ENCODE data around the gene STX7.

Gene STX7

GRCh38 chr6:132404330-132404729 is 108.6 kb downstream of the STX7 start:
- no peak for TF ChIP-seq Cebpa-rat (IDR thresholded peaks at IDR 0.05)
- no peak overlapping the region for H3K4me2 ChIP-seq
- no peaks in the 10 kb centered on the region for H3K4me1 ChIP-seq
- H3K36me3 ChIP-seq, result no peaks in the 10 kb centered on the region
- H4K20me1 ChIP-seq, result no peaks in the 10 kb centered on the region
- H3K27me3 ChIP-seq, result no peaks in the 10 kb centered on the region
- no peak overlapping the region for H3K27ac ChIP-seq
- H3K9me3 ChIP-seq, result peaks cover 16% of the 10 kb centered on the region
- H3K9ac ChIP-seq, result no peak overlapping the region
- no peak overlapping the region for H3K4me3 ChIP-seq

GRCh38 chr6:132401618-132402285 is 111.2 kb downstream of the STX7 start:
- Histone ChIP-seq H3K4me1 (peaks cover 3% of the 10 kb centered on the region; the same call in 1 of the 2 replicates), H3K4me2 (no peak overlapping the region), H3K36me3 (no peaks in the 10 kb centered on the region), H3K9me3 (peaks cover 16% of the 10 kb centered on the region), H3K9ac (no peak overlapping the region), H3K27ac (no peak overlapping the region), H4K20me1 (no peaks in the 10 kb centered on the region), H3K4me3 (no peak overlapping the region), H3K27me3 (no peaks in the 10 kb centered on the region)
- no peak for TF ChIP-seq Cebpa-rat (IDR thresholded peaks at IDR 0.05)

GRCh38 chr6:132400883-132401617 is 111.9 kb downstream of the STX7 start, which contains the start of gene MOXD1:
Gene MOXD1 (minus strand): TSS chr6:132401475. CDS start chr6:132401426, 49 bp downstream.
- Histone ChIP-seq H3K36me3 (no peaks in the 10 kb centered on the region), H3K9me3 (peaks cover 16% of the 10 kb centered on the region), H4K20me1 (no peaks in the 10 kb centered on the region), H3K27ac (no peak within 1 kb of the TSS), H3K9ac (no peak within 1 kb of the TSS), H3K4me2 (no peak within 1 kb of the TSS), H3K4me3 (no peak within 1 kb of the TSS), H3K27me3 (no peaks in the 10 kb centered on the region), H3K4me1 (peaks cover 5% of the 10 kb centered on the region; the same call in 1 of the 2 replicates)
- TF ChIP-seq Cebpa-rat (IDR thresholded peaks at IDR 0.05), result no peak

GRCh38 chr6:132400555-132400882 is 112.4 kb downstream of the STX7 start:
- Histone ChIP-seq H3K4me2 (no peak overlapping the region), H3K9me3 (peaks cover 19% of the 10 kb centered on the region), H3K4me3 (no peak overlapping the region), H3K4me1 (peaks cover 5% of the 10 kb centered on the region; the same call in 1 of the 2 replicates), H3K27me3 (no peaks in the 10 kb centered on the region), H3K36me3 (no peaks in the 10 kb centered on the region), H3K27ac (no peak overlapping the region), H4K20me1 (no peaks in the 10 kb centered on the region), H3K9ac (no peak overlapping the region)
- no peak for TF ChIP-seq Cebpa-rat (IDR thresholded peaks at IDR 0.05)

- H4K20me1 ChIP-seq, result no peaks in the 10 kb centered on the region
- no peak overlapping the region for H3K27ac ChIP-seq
- H3K9me3 ChIP-seq, result peaks cover 28% of the 10 kb centered on the region
- no peak for TF ChIP-seq Cebpa-rat (IDR thresholded peaks at IDR 0.05)
- H3K4me1 ChIP-seq, result peaks cover 5% of the 10 kb centered on the region; the same call in 1 of the 2 replicates
- H3K4me3 ChIP-seq, result no peak overlapping the region
- H3K36me3 ChIP-seq, result no peaks in the 10 kb centered on the region
- H3K4me2 ChIP-seq, result no peak overlapping the region
- no peaks in the 10 kb centered on the region for H3K27me3 ChIP-seq
- H3K9ac ChIP-seq, result no peak overlapping the region
Observed at GRCh38 chr6:132399376-132400074, 113.4 kb downstream of the STX7 start.

All from BLaER1 (cell line).